Measurements from ENCODE around the gene CYYR1. TPM values are rescaled to one million over a fixed set of nuclear protein-coding genes. Genes with fewer than 3 reads are reported as not detected.

CYYR1 gene
- total RNA-seq, 1 experiment from 2014 or later: not detected

- no peaks in the 10 kb centered on the region for H3K9me3 ChIP-seq (ENCODE audit: low read length)
- ChIA-PET POLR2A (ENCODE audit: unreplicated experiment) (no interaction called here), CTCF (no interaction called here)
- H3K27ac ChIP-seq (ENCODE audit: low read length): no peak overlapping the region
- H3K4me2 ChIP-seq (ENCODE audit: low read length): peak overlapping the region; percentile 24; the same call in 1 of the 2 replicates
- H2AFZ ChIP-seq (ENCODE audit: low read length): no peak overlapping the region
- no peaks in the 10 kb centered on the region for H3K9me2 ChIP-seq (replicated peaks; ENCODE audit: low read length)
- H3K9ac ChIP-seq (ENCODE audit: low read length): no peak overlapping the region
- H3K4me3 ChIP-seq (ENCODE audit: low read length): no peak overlapping the region
- TF ChIP-seq EZH2phosphoT487 (IDR thresholded peaks at IDR 0.05; ENCODE audit: borderline replicate concordance, low read length) (no peak), CTCF (conservative IDR thresholded peaks at IDR 0.05; ENCODE audit: low read depth, low read length) (no peak), EZH2 (IDR thresholded peaks at IDR 0.05; ENCODE audit: low read length, unreplicated experiment) (no peak)
- no peaks in the 10 kb centered on the region for H3K36me3 ChIP-seq (ENCODE audit: low read depth, low read length)
- H3K79me2 ChIP-seq (ENCODE audit: low read length): no peaks in the 10 kb centered on the region
- no peaks in the 10 kb centered on the region for H4K20me1 ChIP-seq (ENCODE audit: low read length)
- intact Hi-C loops (cut with micrococcal nuclease): loop anchor here (5.0 kb wide), 1 partner anchor 210 kb away; no protein-coding TSS in a partner anchor
- peaks cover 8% of the 10 kb centered on the region for H3K4me1 ChIP-seq (ENCODE audit: insufficient read depth, low read length)
- H3K27me3 ChIP-seq (ENCODE audit: low read length): no peaks in the 10 kb centered on the region
- peak; percentile 100 for ATAC-seq
- peak; percentile 80 for DNase-seq
- BruUV-seq (replicated peaks): no TSS peak
- no peaks in the 10 kb centered on the region for H3F3A ChIP-seq (ENCODE audit: low read length, unreplicated experiment)
Observed at GRCh38 chr21:26506956-26507355, 66.1 kb downstream of the CYYR1 start.

DNA sequence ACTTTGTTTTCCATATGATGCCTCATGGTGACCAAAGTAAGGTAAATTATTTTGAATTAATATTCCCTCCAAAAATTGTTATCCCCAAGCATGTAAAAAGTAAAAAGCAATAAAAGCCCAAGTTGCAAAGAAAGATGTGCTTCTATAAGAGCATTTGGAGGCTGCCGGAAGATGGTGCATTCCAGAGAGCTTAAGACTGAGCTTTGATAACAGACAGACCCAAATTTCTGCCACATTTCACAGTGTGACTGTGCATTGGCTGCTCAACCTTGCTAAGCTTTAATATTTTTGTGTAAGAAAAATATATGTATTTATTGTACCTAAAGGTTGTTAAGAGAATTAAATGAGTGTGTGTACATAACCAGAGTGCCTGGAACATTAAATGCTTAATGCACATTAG, 67.9 kb downstream of the CYYR1 start:
- CTCF ChIA-PET: no interaction called here
- H3K9me2 ChIP-seq (replicated peaks; ENCODE audit: low read length): no peaks in the 10 kb centered on the region
- no peak for ATAC-seq

More for the DNA sequence above, 67.9 kb downstream of the CYYR1 start:
- H3K4me1 ChIP-seq (ENCODE audit: insufficient read depth, low read length): peaks cover 8% of the 10 kb centered on the region
- no peaks in the 10 kb centered on the region for H3K27me3 ChIP-seq (ENCODE audit: low read length)
- H3K9ac ChIP-seq (ENCODE audit: low read length): no peak overlapping the region
- POLR2A ChIA-PET (ENCODE audit: unreplicated experiment): no interaction called here
- H3K4me2 ChIP-seq (ENCODE audit: low read length): no peak overlapping the region
- no peaks in the 10 kb centered on the region for H3K36me3 ChIP-seq (ENCODE audit: low read depth, low read length)
- H3K79me2 ChIP-seq (ENCODE audit: low read length): no peaks in the 10 kb centered on the region
- no peaks in the 10 kb centered on the region for H3K9me3 ChIP-seq (ENCODE audit: low read length)
- TF ChIP-seq CTCF (conservative IDR thresholded peaks at IDR 0.05; ENCODE audit: low read depth, low read length): no peak
- TF ChIP-seq EZH2 (IDR thresholded peaks at IDR 0.05; ENCODE audit: low read length, unreplicated experiment): no peak
- no peak for TF ChIP-seq EZH2phosphoT487 (IDR thresholded peaks at IDR 0.05; ENCODE audit: borderline replicate concordance, low read length)
- intact Hi-C loops (cut with micrococcal nuclease): loop anchor here (5.0 kb wide), 1 partner anchor 212 kb away; no protein-coding TSS in a partner anchor
- H4K20me1 ChIP-seq (ENCODE audit: low read length): no peaks in the 10 kb centered on the region
- H2AFZ ChIP-seq (ENCODE audit: low read length): no peak overlapping the region
- H3F3A ChIP-seq (ENCODE audit: low read length, unreplicated experiment): no peaks in the 10 kb centered on the region
- BruUV-seq (replicated peaks): no TSS peak
- no peak for DNase-seq
- no peak overlapping the region for H3K27ac ChIP-seq (ENCODE audit: low read length)
- H3K4me3 ChIP-seq (ENCODE audit: low read length): no peak overlapping the region
